Activated CD8-positive, alpha-beta memory T cell treated with anti-CD3 and anti-CD28 coated beads, Interleukin-2, amount 10 ng/mL, durations not matched to agents 7 days and 5 days (primary cell): Measurements from ENCODE around the gene EIF3D. TPM values are rescaled to one million over a fixed set of nuclear protein-coding genes. Genes with fewer than 3 reads are reported as not detected.

ENCODE experiments used
- ATAC-seq: fragments of 150-1000 bp; cut with Tn5 transposase; one replicate; pipeline ENCODE4 v1.10.0; 2021; ENCODE audit warnings: moderate library complexity
- CTCF ChIA-PET: fragments of 350-600 bp; sonication (Branson Sonifier 250); formaldehyde crosslinking; loops from one replicate; lab custom pipeline; 2021; ENCODE audit warnings: antibody characterized with exemption; lab: Charles Lee
- DNase-seq: peaks from one replicate; pipeline ENCODE4 v3.0.0-alpha.2; 2020
- H3K27ac Mint-ChIP-seq: one replicate; pipeline ENCODE4 v1.8.0; 2021; ENCODE audit warnings: mild to moderate bottlenecking, mixed read lengths
- H3K27me3 Mint-ChIP-seq: one replicate; pipeline ENCODE4 v1.8.0; 2021; ENCODE audit warnings: mixed read lengths
- H3K36me3 Mint-ChIP-seq: one replicate; pipeline ENCODE4 v1.8.0; 2021; ENCODE audit warnings: mild to moderate bottlenecking, mixed read lengths
- H3K4me1 Mint-ChIP-seq: one replicate; pipeline ENCODE4 v1.8.0; 2021; ENCODE audit warnings: mixed read lengths
- H3K4me3 Mint-ChIP-seq: one replicate; pipeline ENCODE4 v1.8.0; 2021; ENCODE audit warnings: mild to moderate bottlenecking, moderate library complexity, mixed read lengths
- H3K9me3 Mint-ChIP-seq: one replicate; pipeline ENCODE4 v1.8.0; 2022; ENCODE audit warnings: low read depth, mixed read lengths
- total RNA-seq, 2 experiments: library from RNA; stranded (reverse); gene quantifications; one replicate each; pipeline ENCODE4 v1.2.3, GENCODE V29; 2021

The EIF3D gene
- total RNA-seq, 2 experiments from 2014 or later = 205 to 232 TPM

DNA sequence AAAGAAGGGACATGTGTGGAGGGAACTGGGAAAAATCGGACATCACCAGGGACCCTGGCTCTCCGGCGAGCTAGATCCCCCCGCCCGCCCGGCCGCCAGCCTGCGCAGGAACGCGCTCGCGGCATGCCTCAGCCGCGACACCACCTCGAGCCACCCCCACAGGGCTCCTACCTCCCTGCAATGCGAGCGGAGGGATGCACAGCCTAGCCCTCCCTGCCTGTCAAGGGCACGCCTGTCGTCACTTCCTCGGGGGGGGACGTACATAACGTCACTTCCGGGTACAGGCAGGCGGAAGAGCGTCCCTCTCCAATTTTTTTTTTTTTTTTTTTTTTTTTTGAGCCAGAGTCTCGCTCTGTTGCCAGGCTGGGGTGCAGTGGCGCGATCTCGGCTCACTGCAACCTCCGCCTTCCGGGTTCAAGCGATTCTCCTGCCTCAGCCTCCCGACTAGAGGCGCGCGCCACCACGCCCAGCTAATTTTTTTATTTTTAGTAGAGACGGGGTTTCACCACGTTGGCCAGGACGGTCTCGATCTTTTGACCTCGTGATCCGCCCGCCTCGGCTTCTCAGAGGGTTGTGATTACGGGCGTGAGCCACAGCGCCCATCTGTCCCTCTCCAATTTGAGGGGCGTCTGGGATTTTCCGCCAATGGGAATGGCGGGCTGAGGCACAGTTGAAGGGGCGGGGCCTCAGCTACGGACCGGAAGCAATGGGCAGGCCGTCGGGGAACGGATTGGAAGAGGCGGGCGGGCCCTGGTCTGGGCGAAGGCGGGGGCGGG lies 47.4 kb downstream of the EIF3D start, which contains the start of gene TXN2:
TSS of gene TXN2 (minus strand) at position 248 of the 776 bp plus-strand sequence. CDS start 803 bp downstream, outside the sequence.
- H3K4me3 Mint-ChIP-seq = peak within 1 kb of the TSS; percentile 93
- no peaks in the 10 kb centered on the region for H3K27me3 Mint-ChIP-seq
- peaks cover 26% of the 10 kb centered on the region for H3K36me3 Mint-ChIP-seq
- CTCF ChIA-PET = interaction anchor here (0.7 to 1.9 kb wide), 7 partner anchors 10 to 286 kb away, joined by 3 to 9 read pairs (median 4); no protein-coding TSS in a partner anchor
- ATAC-seq (peak; percentile 90), DNase-seq (peak; percentile 98)
- peaks cover 30% of the 10 kb centered on the region for H3K4me1 Mint-ChIP-seq
- H3K9me3 Mint-ChIP-seq = no peaks in the 10 kb centered on the region
- H3K27ac Mint-ChIP-seq = peak within 1 kb of the TSS; percentile 92

DNA sequence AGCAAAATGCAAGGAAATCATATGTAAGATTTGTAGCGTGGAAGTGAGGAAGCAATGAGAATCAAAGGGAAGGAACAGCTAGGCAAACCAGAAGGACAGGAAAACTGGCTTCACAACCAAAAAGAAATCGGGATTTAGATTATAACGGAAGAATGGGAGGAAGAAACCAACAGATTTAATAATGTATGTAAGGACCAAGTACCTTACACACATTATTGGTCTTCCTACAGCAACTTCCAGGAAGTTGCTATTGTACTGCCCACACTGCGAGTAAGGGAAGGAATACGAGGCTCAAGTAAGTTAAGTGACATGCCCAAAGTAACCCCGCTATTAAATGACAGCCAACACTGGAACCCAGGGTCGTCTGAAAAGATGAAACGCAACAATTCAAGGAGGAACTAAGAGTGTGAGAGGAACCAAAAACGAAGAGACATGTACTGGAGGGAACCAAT lies 48.0 kb downstream of the EIF3D start:
- Mint-ChIP-seq H3K9me3 (no peaks in the 10 kb centered on the region), H3K4me1 (peaks cover 30% of the 10 kb centered on the region), H3K27ac (peak overlapping the region; percentile 92), H3K4me3 (peak overlapping the region; percentile 93), H3K36me3 (peaks cover 25% of the 10 kb centered on the region), H3K27me3 (no peaks in the 10 kb centered on the region)
- ATAC-seq (peak; percentile 5), DNase-seq (no peak)
- CTCF ChIA-PET = interaction anchor here (1.0 to 1.9 kb wide), 5 partner anchors 11 to 285 kb away, joined by 3 to 9 read pairs (median 4); no protein-coding TSS in a partner anchor

DNA sequence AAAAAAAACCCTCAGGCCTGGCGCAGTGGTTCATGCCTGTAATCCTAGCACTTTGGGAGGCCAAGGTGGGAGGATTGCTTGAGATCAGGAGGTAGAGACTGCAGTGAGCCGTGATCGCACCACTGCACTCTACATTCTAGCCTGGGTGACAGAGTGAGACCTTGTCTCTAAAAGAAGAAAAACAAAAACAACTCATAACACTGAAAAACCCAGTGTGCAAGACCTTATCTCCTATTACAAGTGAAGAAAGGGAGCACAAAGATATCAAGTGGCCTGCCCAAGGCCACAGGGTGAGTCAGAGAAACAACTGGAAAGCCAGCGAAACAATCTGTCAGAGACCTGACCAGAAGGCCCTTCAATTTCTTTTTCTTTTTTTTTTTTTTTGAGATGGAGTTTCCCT lies 50.0 kb downstream of the EIF3D start:
- no peak overlapping the region for H3K27ac Mint-ChIP-seq
- peaks cover 28% of the 10 kb centered on the region for H3K4me1 Mint-ChIP-seq
- ATAC-seq (no peak), DNase-seq (no peak)
- H3K9me3 Mint-ChIP-seq = no peaks in the 10 kb centered on the region
- H3K36me3 Mint-ChIP-seq = peaks cover 42% of the 10 kb centered on the region
- H3K4me3 Mint-ChIP-seq = no peak overlapping the region
- CTCF ChIA-PET = interaction anchor here (0.9 kb wide), 1 partner anchor 9 kb away, joined by 3 read pairs; no protein-coding TSS in a partner anchor
- no peaks in the 10 kb centered on the region for H3K27me3 Mint-ChIP-seq

DNA sequence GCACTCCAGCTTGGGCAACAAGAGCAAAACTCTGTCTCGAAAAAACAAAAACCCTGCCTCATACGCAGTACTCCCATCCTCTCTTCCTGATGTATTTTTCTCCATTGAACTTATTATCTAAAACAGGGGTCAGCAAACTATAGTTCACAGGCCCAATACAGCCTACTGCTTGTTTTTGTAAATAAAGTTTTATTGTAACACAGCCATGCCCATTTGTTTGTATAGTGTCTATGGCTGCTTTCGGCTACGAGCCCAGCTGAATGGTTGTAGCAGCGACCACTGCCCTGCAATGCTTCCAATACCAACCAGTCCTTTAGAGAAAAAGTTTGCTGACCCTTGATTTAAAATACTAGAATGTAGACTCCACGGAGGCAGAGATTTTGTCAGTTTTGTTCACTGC lies 53.6 kb downstream of the EIF3D start:
- ATAC-seq (no peak), DNase-seq (no peak)
- peaks cover 16% of the 10 kb centered on the region for H3K4me1 Mint-ChIP-seq
- CTCF ChIA-PET = interaction anchor here (0.6 to 1.5 kb wide), 2 partner anchors 92 to 136 kb away, joined by 3 read pairs; no protein-coding TSS in a partner anchor
- H3K9me3 Mint-ChIP-seq = no peaks in the 10 kb centered on the region
- no peaks in the 10 kb centered on the region for H3K27me3 Mint-ChIP-seq
- no peak overlapping the region for H3K4me3 Mint-ChIP-seq
- peaks cover 41% of the 10 kb centered on the region for H3K36me3 Mint-ChIP-seq
- H3K27ac Mint-ChIP-seq = no peak overlapping the region

DNA sequence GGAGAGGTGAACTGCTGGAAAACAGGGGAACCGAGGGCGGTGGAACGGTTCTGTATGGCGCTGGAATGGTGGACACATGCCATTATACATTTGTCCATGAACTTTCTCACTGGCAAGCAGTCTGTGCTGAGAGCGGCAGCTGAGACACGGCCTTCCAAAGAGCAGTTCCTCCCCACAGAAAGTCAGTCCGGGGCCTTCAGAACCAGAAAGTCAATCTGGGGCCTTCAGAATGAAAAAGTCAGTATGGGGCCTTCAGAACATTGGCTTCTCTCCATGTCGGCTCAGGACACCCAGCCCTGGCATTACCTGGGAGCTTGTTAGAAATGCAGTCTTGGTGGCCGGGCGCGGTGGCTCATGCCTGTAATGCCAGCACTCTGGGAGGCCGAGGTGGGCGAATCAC lies 56.3 kb downstream of the EIF3D start:
- Mint-ChIP-seq H3K27me3 (no peaks in the 10 kb centered on the region), H3K4me3 (no peak overlapping the region), H3K27ac (no peak overlapping the region), H3K4me1 (peaks cover 26% of the 10 kb centered on the region), H3K36me3 (peaks cover 32% of the 10 kb centered on the region), H3K9me3 (no peaks in the 10 kb centered on the region)
- CTCF ChIA-PET = interaction anchor here (1.2 kb wide), 1 partner anchor 195 kb away, joined by 4 read pairs; no protein-coding TSS in a partner anchor
- no peak for ATAC-seq
- DNase-seq = no peak

DNA sequence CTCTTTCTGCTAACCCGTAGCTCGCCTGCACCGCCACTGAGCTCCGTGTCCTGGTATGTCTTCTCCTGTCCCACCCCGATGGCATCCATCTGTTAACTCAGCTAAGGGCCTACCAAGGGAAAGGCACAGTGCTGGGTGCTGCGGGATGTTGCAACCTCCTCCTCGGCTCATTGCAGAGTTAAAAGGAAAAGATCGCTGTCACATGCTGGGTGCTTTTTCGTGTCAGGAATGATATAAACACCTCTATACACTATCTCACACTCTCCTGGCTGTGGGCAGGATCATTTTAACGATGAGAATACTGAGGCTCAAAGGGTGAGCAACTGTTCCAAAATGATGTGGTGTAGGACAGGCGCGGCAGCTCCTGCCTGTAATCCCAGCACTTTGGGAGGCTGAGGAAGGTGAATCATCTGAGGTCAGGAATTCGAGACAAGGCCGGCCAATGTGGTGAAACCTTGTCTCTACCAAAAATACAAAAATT lies 57.6 kb downstream of the EIF3D start:
- CTCF ChIA-PET = interaction anchor here (0.7 to 6.9 kb wide), 37 partner anchors 15 to 308 kb away, joined by 3 to 74 read pairs (median 4); partner anchors contain the start of genes APOL2 and MYH9
- H3K4me3 Mint-ChIP-seq = no peak overlapping the region

DNA sequence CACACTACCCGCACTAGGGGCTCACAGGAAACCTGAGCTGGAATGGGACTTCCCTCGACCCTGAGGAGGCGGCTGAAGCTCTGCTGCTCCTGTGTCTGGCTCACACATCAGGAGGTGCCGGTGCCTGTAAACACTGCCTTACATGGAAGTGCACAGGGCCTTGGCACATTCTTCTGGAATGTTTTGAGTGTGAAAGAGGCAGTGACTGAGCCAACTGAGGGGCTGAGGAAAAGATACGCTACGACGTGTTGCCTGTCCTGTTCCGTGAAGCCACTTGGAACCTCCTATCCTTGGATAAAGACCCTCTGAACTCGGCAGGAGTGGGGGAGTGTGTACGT lies 58.0 kb downstream of the EIF3D start:
- no peak for ATAC-seq
- CTCF ChIA-PET = interaction anchor here (0.7 to 6.9 kb wide), 39 partner anchors 13 to 308 kb away, joined by 3 to 74 read pairs (median 5); partner anchors contain the start of genes APOL2 and MYH9
- H3K27ac Mint-ChIP-seq = no peak overlapping the region
- no peaks in the 10 kb centered on the region for H3K27me3 Mint-ChIP-seq
- peaks cover 35% of the 10 kb centered on the region for H3K4me1 Mint-ChIP-seq
- no peak overlapping the region for H3K4me3 Mint-ChIP-seq
- H3K36me3 Mint-ChIP-seq = peaks cover 24% of the 10 kb centered on the region
- H3K9me3 Mint-ChIP-seq = no peaks in the 10 kb centered on the region
- no peak for DNase-seq

More for the DNA sequence above, 57.6 kb downstream of the EIF3D start:
- H3K9me3 Mint-ChIP-seq = no peaks in the 10 kb centered on the region
- peaks cover 35% of the 10 kb centered on the region for H3K4me1 Mint-ChIP-seq
- ATAC-seq = no peak
- no peaks in the 10 kb centered on the region for H3K27me3 Mint-ChIP-seq
- H3K27ac Mint-ChIP-seq = no peak overlapping the region
- peaks cover 26% of the 10 kb centered on the region for H3K36me3 Mint-ChIP-seq
- no peak for DNase-seq

DNA sequence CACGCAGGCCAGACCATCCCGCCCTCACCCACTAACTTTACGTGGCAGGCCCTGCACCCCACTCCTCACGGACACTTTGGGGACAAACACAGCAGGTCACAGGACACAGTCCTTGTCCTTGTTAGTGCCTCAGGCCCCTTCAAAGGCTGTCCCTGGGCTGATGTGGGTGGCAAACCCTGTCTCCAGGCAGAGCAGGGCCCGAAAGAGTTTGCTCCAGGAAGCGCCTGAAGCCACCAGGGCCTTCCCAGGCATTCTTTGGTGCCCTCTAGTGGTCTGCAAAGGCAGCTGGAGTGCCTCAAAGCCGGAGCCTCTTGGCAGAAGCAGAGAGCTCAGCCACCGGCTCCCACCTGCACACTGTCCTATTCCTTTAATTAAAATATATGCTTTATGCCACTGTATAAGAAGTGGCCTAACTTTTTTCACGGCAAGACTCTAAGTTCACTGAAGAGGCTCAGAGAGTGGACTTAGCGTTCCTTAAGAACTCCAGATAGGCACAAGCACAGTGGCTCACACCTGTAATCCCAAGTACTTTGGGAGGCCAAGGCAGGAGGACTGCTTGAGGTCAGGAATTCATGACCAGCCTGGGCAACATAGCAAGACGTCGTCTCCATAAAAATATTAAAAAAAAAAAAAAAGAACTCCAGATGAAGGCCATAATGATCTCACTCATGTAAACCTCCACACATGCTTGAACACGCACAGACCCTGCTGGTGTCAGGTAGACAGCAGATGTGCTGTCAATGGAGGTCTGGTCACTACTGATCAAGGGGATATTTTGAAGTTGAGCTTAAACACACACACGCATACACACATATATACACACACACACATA lies 58.6 kb downstream of the EIF3D start:
- Mint-ChIP-seq H3K27me3 (no peaks in the 10 kb centered on the region), H3K36me3 (peaks cover 18% of the 10 kb centered on the region), H3K4me3 (no peak overlapping the region), H3K4me1 (peaks cover 35% of the 10 kb centered on the region), H3K9me3 (no peaks in the 10 kb centered on the region), H3K27ac (peak overlapping the region; percentile 76)
- CTCF ChIA-PET = interaction anchor here (0.6 to 6.9 kb wide), 62 partner anchors 8 to 310 kb away, joined by 3 to 74 read pairs (median 4); partner anchors contain the start of genes APOL2, APOL3, FOXRED2 and MYH9
- DNase-seq (peak; percentile 91), ATAC-seq (peak; percentile 95)

DNA sequence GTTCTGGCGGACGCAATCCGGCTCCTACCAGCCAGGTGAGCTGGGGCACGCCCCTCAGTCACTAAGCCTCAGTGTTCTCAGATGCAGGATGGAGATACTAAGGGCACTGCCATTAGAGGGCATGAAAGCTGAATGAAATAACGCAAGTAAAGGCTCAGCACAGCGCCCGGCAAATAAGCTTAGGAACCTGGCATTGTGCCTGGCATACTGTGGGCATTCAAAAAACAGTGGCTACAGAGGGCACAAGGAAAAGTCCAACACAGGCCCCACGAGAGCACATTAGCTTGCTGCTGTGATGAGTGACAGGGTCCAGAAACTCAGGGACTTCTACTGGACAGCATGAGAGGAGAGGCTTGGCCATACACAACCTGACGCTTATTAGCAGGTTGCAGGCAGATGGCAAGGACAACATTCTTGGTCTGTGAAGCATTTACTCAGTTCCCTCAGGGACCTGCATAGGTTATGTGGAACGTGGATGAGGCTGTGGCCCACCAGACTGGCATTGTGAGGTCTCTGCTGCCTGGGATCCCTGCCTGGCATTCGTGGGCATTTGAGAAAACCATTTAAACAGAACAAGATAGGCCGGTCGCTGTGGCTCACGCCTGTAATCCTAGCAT lies 59.8 kb downstream of the EIF3D start:
- Mint-ChIP-seq H3K27ac (peak overlapping the region; percentile 18), H3K9me3 (no peaks in the 10 kb centered on the region), H3K4me3 (no peak overlapping the region), H3K27me3 (no peaks in the 10 kb centered on the region), H3K4me1 (peaks cover 35% of the 10 kb centered on the region), H3K36me3 (peaks cover 9% of the 10 kb centered on the region)
- DNase-seq (no peak), ATAC-seq (no peak)
- CTCF ChIA-PET = interaction anchor here (1.2 to 6.9 kb wide), 9 partner anchors 11 to 230 kb away, joined by 3 to 74 read pairs (median 16); partner anchors contain the start of genes APOL2 and MYH9

DNA sequence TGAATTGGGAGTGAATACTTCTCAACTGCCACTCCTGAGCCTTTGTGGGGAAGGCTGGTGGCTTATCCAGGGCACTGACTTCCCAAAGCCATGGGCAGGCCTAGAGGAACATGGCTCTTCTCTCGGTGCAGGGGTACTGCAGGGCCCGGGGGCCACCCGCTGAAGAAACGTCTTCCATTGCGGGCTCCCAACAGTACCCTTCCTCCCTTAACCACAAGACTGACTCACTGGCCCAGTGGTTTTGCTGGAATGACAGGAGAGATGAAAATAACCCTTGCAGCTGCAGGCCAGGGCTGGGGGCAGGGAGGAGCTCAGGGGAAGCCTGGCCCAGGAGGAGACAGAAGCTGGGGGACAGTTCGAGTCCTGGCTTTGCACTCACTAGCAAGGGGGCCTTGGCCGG lies 61.0 kb downstream of the EIF3D start:
- Mint-ChIP-seq H3K36me3 (peaks cover 7% of the 10 kb centered on the region), H3K4me3 (no peak overlapping the region), H3K27ac (peak overlapping the region; percentile 47), H3K27me3 (no peaks in the 10 kb centered on the region), H3K9me3 (no peaks in the 10 kb centered on the region), H3K4me1 (peaks cover 35% of the 10 kb centered on the region)
- DNase-seq (no peak), ATAC-seq (no peak)
- CTCF ChIA-PET = interaction anchor here (1.0 to 6.9 kb wide), 6 partner anchors 12 to 167 kb away, joined by 3 to 74 read pairs (median 4); no protein-coding TSS in a partner anchor

DNA sequence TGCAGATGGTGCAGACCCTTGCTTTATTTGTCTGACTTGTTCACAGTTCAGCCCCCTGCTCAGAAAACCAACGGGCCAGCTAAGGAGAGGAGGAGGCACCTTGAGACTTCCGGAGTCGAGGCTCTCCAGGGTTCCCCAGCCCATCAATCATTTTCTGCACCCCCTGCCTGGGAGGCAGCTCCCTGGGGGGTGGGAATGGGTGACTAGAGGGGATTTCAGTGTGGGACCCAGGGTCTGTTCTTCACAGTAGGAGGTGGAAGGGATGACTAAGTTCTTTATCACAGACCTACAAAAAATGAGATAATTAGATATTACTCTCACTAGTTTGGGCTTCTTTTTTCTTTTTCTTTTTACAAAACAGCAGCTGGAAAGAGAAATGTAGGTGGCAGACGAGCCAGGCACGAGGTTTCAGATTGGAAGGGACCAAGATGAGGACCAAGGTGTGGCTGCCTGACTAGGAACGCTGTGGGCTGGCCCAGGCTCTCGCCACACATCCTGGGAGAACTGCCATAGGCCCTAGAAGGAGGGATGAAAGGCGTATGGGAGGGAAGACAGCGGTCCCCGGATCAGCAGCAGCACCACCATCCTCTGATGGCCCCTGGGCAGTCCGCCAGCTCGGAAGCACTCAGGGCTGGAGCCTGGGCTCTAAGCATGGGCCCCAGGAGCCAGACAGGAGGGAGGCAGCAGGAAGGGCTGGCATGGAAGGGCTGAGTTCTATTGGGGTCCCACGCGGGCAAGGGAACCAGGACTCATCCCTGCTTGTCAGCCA lies 61.7 kb downstream of the EIF3D start:
- CTCF ChIA-PET = interaction anchor here (0.8 to 6.9 kb wide), 7 partner anchors 13 to 167 kb away, joined by 3 to 74 read pairs (median 3); no protein-coding TSS in a partner anchor
- peaks cover 35% of the 10 kb centered on the region for H3K4me1 Mint-ChIP-seq
- DNase-seq = no peak
- no peaks in the 10 kb centered on the region for H3K27me3 Mint-ChIP-seq
- no peaks in the 10 kb centered on the region for H3K9me3 Mint-ChIP-seq
- no peak for ATAC-seq
- H3K27ac Mint-ChIP-seq = peak overlapping the region; percentile 71
- peaks cover 7% of the 10 kb centered on the region for H3K36me3 Mint-ChIP-seq
- H3K4me3 Mint-ChIP-seq = no peak overlapping the region
